Activated CD4-positive, alpha-beta T cell treated with anti-CD3 and anti-CD28 coated beads, Interleukin-10, Interleukin-2, amounts not matched to agents 100 ng/mL and 50 ng/mL, durations not matched to agents 16 hours and 8 hours (primary cell): ENCODE measurements around the gene C6orf141.
A peak's percentile ranks its signal among the peaks of the same experiment; 100 is the strongest.

ENCODE experiments used
- DNase-seq: peaks from one replicate; pipeline ENCODE4 v3.0.0-alpha.2; 2020

Gene C6orf141

DNA sequence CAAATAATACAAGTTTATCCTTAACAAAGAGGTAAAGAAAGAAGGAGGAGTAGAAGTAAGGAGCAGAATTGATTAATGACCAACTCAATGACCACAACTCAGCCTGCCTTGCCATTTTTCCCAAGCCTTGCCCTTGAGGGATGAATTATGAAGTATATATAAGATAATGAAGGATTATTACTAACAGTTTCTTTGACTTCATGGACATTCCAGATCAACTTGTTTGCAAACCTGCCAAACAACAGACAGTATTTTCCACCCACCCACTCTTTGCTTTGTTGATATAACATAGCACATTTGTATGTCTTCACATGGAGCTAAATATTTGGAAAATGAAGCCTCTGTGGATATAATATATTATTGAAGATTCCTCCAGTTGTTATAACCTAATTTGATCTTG is 9.9 kb upstream of the C6orf141 start:
- no peak for DNase-seq

DNA sequence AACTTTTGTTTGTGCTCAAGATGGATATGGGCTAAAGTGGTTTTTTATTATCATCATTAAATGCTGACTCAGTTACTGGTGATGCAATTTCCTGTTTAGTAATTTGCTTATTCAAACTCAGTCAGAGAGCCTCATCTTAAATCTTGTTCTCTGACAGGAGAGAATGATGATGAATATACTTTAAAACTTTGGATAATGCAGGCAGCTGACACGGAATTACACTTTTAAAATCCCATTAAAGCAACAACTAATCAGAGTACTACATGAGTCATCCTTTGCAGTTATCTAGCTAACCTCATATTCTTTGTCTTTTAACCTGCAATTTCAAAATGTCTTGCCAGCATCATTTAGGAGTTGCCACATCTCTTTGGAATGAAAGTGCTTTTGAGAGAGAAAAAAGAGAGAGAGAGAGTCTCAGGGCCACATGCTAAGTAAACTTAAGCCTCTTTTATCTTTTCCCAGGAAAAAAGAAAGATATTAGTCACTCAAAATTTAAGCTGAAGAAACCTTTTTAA is 9.2 kb upstream of the C6orf141 start:
- DNase-seq, result no peak

DNA sequence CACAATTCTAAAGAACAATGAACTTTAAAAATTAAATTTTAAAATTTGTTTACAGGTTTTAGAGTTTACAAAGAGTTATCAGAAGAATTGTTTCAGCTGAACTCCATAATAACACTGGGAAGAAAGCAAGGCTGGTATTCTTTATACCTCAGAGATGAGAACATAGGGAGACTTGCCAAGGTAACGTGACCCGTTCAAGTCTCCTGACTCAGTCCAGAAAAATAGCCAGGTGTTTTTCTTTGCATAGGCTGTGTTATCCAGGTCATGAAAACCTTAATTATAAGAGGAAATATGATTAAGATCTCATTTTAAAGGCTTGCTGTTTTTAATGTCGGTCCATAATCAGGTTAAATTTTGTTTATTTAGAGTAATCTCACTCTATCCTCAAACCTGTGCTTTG is 8.5 kb upstream of the C6orf141 start:
- DNase-seq, result no peak

DNA sequence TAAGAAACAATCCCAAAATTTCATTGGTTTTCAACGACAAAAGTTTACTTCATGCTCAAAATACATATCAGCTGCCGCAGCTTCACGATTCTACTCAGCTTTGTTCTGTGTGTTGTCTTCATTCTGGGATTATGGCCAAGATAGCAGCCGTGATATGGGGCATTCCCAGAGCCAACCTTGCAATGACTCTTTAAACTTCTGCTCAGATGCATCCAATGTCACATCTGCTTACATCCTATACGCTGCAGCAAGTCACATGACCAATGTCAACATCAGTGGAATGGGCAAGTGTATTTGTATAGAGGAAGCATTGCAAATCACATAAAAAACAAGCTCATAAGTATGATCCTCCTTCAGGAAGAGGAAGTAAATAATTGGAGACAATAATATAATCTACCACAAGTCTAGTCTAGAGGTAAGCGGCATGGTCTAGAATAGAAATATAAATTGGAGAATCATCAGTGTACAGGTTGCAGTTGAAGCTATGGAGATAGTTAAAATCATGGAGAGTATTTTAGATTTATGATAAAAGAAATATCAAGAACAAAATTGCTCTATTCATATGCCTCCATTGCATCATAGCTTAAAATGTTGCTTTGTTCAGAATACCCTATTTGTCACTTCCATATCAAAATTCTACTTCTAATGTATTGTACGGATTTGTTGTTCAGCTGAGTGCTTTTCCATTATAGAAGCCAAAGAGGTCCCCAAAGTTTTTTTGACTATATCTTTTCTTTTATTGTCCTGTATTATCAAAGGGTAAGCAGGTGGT is 7.2 kb upstream of the C6orf141 start:
- no peak for DNase-seq

DNA sequence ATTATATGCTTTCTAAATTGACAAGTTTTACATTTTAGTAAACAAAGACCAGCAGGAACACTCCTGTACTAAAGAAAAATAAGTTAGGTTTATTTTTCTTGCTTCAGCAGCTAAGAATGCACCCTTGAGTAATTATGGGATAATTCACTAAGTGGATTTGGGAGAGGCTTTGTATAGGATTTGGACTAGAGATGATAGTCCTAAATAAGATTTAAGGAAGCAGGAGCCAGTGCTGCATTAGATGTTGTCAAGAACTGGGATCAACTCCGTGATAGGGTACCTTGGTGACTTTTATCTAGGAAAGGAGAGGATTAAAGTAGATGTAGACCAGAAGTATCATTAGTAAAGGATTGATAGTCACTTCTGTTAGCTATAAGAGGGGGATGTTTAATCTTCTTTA is 4.1 kb upstream of the C6orf141 start:
- DNase-seq, result no peak

DNA sequence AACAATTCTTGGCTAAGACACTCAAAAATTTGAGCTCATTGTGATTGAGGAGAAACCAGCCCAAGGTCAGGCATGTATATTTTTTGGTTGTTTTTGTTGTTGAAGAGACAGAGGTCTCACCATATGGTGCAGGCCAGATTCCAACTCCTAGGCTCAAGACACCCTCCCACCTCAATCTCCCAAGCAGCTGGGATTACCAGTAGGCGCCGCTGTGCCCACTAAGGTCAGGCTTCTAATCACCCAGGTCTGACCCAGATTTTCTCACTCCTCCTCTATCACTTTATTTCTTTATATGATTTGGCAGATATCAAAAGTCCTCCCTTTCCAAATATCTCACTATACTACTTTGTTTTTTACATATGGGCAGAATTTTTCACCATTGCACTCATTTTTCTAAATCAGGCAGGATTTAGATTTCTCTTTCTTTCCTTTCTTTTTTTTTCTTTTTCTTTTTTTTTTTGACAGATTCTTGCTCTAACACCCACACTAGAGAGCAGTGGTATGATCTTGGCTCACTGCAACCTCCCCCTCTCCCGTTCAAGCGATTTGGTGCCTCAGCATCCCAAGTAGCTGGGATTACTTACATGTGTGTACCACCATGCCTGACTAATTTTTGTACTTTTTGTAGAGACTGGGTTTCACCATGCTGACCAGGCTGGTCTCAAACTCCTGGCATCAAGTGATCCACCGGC is 1.7 kb upstream of the C6orf141 start:
- DNase-seq, result no peak

DNA sequence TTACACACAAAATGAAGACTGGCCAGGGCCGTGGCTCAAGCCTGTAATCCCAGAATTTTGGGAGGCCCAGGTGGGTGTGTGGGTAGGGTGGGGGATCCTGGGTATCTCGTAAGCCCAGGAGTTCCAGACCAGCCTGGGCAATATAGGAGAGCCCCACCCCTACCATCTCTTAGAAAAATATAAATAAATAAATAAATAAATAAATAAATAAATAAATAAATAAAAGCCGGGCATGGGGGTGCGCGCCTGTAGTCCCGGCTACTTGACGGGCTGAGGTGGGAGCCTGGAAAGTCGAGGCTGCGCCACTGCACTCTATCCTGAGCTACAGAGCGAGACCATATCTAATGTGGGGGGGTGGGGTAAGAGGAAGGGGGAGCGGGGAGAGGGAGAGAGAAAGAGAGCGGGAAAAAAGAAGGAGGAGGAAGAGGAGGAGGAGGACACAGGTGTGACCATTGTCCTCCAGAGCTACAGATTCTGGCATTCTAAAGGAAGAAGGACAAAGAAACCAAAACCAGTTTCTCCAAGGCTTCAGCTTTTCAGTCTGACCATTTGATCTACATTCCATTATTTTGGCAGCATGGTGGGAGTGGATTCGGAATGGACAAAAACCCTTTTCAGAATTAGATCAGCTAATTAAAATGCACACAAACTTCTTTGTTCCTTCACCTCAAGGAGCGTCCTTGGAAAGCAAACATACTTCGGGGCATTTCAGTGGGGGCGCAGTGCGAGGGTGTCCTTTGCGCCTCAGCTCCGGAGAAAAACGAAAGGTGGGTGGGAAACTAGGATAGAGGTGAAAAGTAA is 577 bp upstream of the C6orf141 start:
- DNase-seq, result no peak

DNA sequence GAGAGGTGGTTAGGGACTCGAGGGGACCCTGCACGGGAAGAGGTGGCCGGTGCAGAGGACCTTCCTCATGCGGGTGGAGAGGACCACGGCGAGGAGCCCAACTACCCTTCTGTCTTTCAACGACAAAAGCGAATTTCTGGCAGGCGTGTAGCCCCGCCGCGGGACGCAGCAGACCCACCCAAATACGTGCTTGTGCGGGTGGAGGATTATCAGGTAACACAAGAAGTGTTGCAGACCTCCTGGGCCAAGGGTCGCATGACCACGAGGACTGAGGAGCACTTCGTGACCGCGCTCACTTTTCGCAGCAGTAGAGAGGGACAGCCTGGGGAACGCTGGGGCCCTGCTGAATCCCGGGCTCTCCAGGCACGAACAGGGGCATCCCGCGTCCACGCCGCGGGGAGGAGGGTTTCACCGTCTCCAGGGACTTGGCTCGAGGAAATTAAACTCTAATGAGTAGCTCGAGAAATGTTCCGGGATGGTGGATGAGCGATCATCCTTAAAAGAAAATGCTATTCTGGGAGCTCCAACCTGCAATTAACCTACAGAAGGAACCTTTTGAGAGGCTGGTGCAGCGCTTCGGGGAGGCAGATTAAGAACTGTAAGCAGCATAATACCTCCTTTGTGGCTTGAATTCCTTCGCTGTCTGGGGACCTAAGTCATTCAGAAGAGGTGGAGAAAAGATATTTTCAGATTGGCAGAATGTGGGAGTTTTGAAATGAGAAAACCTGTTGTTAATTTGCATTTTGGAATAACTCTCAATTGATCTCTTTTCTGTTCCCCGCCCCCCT is 804 bp downstream of the C6orf141 start:
- peak; percentile 4 for DNase-seq

DNA sequence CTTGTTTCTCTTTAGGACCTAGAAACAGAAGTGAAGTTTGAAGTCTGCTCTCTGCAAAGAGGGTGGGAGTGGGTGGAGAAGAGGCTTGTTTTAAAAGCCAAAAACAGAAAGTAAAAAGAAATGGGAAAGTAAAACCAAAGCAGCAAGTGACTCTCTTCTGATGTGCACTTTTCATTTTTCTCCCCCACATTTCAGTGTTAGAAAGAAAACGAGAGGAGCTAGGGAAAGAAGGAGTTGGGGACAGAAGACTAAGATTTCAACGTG is 1.3 kb downstream of the C6orf141 start:
- DNase-seq, result peak; percentile 3

DNA sequence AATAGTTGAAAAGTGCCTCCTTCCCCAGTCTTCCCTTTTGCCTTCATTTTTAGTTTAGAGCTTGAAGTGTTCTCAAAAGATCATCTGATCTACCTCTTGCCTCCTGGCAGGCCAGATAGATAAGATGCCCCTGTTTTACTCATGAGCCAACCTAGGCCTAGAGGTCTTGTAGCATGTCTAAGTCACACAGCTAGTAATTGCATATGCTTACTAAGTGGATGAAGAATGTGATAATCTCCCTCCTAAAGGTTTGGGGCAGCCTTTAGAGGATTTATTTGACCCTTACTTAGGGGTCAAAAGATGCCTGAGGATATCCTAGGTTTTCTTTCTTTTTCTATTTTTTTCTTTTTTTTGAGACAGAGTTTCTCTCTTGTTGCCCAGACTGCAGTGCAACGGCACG is 2.1 kb downstream of the C6orf141 start:
- no peak for DNase-seq

DNA sequence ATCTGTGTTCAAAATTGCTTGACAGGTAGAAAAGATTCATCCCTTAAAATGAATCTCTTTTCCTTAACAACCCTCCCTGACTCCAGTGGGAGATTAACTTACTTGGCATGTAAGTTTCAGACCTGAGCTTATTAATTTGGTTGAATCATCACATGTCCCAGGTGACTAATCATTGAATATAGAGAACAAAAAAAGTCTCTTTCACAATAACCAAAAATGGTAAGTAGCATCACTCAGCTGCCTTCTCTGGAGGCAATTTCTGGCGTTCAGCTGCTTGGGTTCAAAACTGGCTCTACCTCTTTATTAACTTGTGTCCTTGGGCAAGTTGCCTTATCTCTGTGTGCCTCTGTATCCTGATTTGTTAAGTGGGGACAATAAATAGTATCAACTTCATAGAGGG is 2.9 kb downstream of the C6orf141 start:
- no peak for DNase-seq

DNA sequence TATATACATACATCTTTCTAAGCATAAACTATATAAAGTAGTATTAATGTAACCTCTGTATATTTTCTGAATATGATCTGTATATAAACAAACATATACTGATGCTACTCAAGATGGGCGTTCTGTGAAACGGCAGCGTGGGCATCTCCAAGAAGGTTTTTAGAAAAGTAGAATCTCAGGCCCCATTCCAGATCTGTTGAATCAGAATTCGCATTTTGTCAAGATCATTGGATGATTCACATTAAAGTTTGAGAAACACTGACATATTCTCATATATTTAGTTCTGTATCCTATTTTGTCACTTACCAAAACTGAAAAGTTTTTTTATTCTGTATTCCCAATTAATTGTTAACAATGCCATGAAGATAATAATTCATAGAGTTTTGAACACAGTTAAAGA is 5.5 kb downstream of the C6orf141 start:
- DNase-seq, result no peak

DNA sequence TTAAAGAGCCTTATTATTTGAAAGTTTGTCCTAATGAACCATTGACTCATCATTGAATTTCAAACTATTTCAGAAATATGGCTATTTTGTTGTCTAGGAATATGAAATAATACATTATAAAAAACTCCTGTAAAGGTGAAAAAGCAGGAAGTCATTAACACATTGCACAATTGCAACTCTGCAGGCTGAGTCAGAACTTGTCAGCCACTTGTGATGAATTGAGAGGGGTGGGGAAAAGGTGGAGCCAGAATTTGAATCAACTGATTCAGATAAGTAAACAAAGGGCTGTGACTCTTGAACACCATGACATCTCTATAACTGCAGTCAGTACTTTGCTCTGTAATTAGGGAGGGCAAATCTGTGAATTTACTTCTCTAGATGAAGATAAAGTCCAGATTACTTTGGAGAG is 6.0 kb downstream of the C6orf141 start:
- DNase-seq, result peak; percentile 50

DNA sequence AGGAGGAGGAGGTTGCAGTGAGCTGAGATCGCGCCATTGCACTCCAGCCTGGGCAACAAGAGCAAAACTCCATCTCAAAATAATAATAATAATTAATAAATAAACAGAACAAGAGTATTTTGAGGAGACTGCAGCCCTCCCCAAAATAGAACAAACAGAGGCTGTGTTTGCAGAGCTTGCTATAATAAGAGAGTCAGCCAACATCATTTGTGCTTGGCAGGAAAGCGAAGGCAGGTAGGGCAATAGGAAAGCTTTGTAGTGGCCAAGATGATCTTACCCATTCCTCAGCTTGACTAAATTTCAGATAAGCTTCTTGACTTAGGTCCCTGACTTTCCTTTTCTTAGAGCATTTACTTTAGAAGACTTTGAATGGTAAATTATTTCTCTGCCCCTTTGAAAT is 6.7 kb downstream of the C6orf141 start:
- no peak for DNase-seq

DNA sequence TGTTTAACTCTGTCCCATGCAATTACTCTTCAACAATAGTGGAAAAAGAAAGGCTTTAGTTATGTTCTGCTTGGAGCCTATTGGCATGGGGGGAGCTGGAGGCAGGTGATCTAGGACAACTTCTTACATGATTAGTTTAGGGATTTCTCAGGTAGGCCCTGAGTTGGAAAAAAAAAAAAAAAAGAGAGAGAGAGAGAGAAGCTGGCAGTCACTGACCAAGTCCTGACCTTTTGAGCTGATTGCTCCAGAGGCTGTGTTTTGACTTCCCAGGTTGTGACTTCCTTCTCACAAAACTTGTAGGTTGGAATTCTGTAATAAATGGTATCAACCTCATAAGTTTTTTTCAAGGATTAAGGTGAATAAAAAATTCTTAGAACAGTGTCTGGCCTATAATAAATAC is 7.8 kb downstream of the C6orf141 start:
- DNase-seq, result no peak

DNA sequence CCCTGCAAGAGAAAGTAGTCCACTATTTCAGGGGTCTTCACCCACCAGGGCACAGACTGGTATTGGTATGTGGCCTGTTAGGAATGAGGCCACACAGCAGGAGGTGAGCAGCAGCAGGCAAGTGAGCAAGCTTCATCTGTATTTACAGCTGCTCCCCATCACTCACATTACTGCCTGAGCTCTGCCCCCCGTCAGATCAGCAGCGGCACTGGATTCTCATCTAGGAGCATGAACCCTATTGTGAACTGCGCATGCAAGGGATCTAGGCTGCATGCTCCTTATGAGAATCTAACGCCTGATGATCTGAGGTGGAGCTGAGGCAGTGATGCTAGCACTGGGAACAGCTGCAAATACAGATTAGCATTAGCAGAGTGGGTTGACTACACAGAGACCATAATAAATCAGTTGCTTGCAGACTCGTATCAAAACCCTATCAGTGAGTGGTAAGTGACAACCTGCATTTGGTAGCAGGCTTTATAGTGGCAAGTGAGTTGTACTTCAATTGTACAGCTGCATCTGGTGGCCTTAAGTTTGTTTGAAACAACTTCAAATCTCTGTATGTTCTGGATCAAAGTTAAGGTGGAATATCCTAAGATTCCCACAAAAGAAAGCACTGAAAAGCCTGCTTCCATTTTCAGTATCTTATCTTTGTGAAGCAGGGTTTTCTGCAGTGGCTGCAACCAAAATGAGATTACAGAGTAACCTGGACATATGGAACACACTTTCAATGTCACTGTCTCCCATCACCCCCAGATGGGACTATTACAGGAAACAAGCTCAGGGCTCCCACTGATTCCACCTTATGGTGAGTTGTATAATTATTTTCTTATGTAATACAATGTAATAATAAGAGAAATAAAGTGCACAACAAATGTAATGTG is 12.8 kb downstream of the C6orf141 start:
- DNase-seq, result no peak

DNA sequence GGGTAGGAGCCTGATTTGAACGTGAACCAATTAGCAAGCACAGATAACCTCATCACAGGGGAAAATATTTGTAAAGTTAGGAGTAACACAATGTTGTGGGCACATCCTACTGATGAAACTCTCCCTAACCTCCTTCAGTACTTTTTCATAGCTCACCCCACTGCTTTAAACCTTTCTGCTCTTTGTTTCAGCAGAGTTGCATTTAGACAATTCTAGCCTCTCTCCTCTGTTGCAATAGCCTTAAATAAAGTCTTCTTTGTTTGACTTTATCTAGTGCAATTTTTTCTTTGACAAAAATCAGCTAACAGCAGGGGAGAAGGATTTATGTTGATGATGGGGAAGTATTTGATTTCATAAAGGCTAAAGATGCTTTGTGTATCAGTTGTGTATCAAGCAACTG is 14.1 kb downstream of the C6orf141 start:
- no peak for DNase-seq

DNA sequence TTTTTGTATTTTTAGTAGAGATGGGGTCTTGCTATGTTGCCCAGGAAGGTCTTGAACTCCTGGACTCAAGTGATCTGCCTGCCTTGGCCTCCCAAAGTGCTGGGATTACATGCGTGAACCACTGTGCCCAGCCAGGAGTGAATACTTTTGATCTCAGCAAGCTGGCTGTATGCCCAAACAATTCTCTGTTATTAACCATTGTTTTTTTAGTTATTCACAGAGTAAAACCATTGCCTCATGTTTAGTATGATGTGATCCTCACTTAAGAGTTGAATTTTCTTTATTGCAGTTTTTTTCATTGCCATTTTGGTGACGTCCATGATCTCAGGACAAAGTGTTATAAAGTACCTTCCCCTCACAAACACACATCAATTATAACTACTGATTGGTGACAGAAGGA is 14.8 kb downstream of the C6orf141 start:
- no peak for DNase-seq

DNA sequence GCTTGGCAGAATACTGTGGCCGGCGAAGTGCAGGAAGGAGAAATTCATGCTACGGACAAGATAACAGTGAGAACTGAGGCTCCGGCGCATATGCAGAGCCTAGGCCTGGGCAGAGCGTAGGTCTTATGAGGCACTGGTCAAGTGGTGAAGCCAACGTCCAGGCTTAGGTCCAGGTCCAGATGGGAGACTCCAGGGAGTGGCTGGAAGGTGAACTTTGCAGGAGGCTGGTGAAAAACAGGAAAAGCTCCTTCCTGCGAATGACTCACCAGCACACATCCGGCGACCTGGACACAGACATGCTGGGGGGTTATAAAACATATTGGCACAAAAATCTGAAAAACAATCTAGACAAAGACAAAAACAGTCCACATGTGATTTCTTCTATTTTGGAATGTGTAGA is 15.4 kb downstream of the C6orf141 start:
- DNase-seq, result no peak

DNA sequence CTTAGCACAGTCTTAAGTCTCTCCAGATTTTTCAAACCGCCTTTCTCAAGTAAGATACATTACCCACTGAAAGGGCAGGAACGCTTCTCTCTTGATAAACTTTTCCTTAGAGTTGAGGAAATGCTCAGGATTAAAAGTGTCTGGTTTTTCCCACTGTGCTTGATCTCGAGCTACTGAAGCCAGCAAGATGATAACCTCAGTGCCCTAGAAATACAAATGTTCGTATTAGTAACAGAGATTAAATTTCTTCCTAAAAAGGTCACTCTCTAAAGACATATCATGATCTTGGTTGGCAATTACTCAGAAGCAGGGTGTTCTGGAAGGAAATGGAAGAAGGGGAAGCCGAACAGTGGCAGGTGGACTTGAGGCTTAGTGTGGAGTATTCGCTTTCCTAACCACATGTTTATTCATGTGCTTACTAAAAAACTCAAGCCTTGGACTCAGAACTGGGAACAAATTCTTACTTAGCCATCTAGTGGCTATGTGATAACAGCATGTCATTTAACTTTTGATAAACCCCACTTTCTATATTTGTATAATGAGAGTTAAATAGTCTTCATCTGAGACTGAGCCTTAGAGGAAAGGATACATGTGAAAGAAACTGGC is 20.1 kb downstream of the C6orf141 start:
- DNase-seq, result no peak

DNA sequence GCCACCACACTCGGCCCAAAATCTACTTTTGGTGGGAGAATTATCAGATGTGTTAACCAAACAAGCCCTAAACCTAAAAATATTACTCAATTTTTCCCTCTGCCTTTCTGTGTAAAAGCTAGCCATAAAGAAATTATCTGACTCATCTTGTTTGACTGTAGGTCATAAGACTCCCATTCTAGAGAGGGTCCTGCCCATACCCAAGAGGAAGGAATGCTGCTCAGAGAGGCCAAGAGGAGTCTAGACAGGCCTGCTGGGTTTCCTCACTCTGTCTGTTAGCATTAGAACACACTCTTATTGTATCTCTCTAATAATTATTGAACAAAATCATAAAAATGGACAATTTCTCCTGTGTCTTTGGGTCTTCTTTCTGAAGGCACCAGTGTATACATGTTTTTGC is 26.1 kb downstream of the C6orf141 start:
- no peak for DNase-seq

DNA sequence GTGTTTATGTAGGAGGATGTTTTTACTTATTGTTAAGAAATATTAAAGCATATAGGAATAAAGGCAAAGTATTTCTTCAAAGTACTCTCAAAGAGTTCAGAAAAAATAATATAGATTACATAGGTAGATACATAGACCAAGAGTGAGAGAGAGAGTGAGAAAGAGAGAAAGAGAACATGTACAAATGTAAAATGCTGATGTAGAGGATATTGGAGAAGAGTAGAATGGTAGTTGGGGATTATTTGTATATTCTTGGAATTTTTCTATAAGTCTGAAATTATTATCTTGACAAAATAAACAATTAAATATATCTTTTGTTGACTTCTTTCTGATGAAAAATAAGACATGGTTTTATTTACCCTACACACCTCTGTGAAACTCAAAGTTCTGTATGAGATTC is 29.2 kb downstream of the C6orf141 start:
- no peak for DNase-seq
